Liver (tissue), 9 donors: ENCODE data around the gene XYLT1. TPM values are rescaled to one million over a fixed set of nuclear protein-coding genes. Genes with fewer than 3 reads are reported as not detected.

Experiments used
- DNase-seq: peaks from one replicate; pipeline ENCODE4 v3.0.0-alpha.2; 2017; ENCODE audit warnings: low spot score
- H3K27ac ChIP-seq, 2 donors: one replicate each; pipeline ENCODE4 v1.7.0; 2013; ENCODE audit warnings: inconsistent platforms in 2 of 2, low read length in 2 of 2, control low read depth in 1 of 2, low read depth in 1 of 2, mild to moderate bottlenecking in 1 of 2
- H3K27me3 ChIP-seq, 4 donors: one replicate each; pipeline versions ENCODE4 v1.6.1 to v1.7.0; 2013; ENCODE audit warnings: low read length in 3 of 4, inconsistent platforms in 1 of 4, mild to moderate bottlenecking in 1 of 4, moderate library complexity in 1 of 4; ENCODE audit not compliant: control insufficient read depth in 4 of 4, insufficient read depth in 4 of 4
- H3K36me3 ChIP-seq, 4 donors: one replicate each; pipeline versions ENCODE4 v1.6.1 to v1.7.0; 2013; ENCODE audit warnings: low read length in 3 of 4, mild to moderate bottlenecking in 3 of 4, low read depth in 1 of 4, moderate library complexity in 1 of 4; ENCODE audit not compliant: control insufficient read depth in 4 of 4, insufficient read depth in 3 of 4
- H3K4me1 ChIP-seq, 4 donors: one replicate each; pipeline versions ENCODE4 v1.6.1 to v1.7.0; 2013; ENCODE audit warnings: low read length in 3 of 4, mild to moderate bottlenecking in 3 of 4, moderate library complexity in 1 of 4; ENCODE audit not compliant: control insufficient read depth in 4 of 4, insufficient read depth in 4 of 4
- H3K4me3 ChIP-seq, 3 donors: one replicate each; pipeline versions ENCODE4 v1.6.1 to v1.7.0; 2013; ENCODE audit warnings: low read length in 3 of 3, control low read depth in 1 of 3, low read depth in 1 of 3, mild to moderate bottlenecking in 1 of 3
- H3K9ac ChIP-seq, 2 donors: one replicate each; pipeline ENCODE4 v1.7.0; 2013; ENCODE audit warnings: low read length in 2 of 2, mild to moderate bottlenecking in 2 of 2, moderate library complexity in 2 of 2, control low read depth in 1 of 2, low read depth in 1 of 2
- H3K9me3 ChIP-seq, 4 donors: one replicate each; pipeline versions ENCODE4 v1.6.1 to v1.7.0; 2013; ENCODE audit warnings: low read length in 3 of 4; ENCODE audit not compliant: control insufficient read depth in 4 of 4
- FOXA2 ChIP-seq: IDR thresholded peaks from 2 replicates; pipeline ENCODE4 v1.6.1; 2016; ENCODE audit warnings: antibody characterized with exemption
- HNF4G ChIP-seq: IDR thresholded peaks from 2 replicates; pipeline ENCODE4 v1.6.1; 2016; ENCODE audit warnings: antibody characterized with exemption
- JUND ChIP-seq, 2 donors: IDR thresholded peaks; 2 replicates each; pipeline ENCODE4 v1.6.1; 2016; ENCODE audit warnings: antibody characterized with exemption in 2 of 2
- RXRA ChIP-seq, 2 donors: IDR thresholded peaks; 2 replicates each; pipeline ENCODE4 v1.6.1; 2017 to 2018; ENCODE audit warnings: antibody characterized with exemption in 2 of 2, mild to moderate bottlenecking in 1 of 2
- TAF1 ChIP-seq: conservative IDR thresholded peaks from 2 replicates; pipeline ENCODE4 v1.6.1; 2016; ENCODE audit warnings: antibody characterized with exemption, mild to moderate bottlenecking
- YY1 ChIP-seq: IDR thresholded peaks from 2 replicates; pipeline ENCODE4 v1.6.1; 2016; ENCODE audit warnings: antibody characterized with exemption, mild to moderate bottlenecking
- WGBS: extraction: QIAGEN DNeasy Blood & Tissue Kit; methylation state at CpG from one replicate; pipeline ENCODE4 v1.1.7; 2013; 5-methylcytosine and 5-hydroxymethylcytosine counted together
- polyA plus RNA-seq, 2 donors: library from polyadenylated mRNA; stranded (reverse) in 1 of 2; unstranded in 1 of 2; fragments of 200-250 nt in 1 of 2; fragments of >200 nt in 1 of 2; fragmentation: Nextera tagmentation in 1 of 2; extraction: Ambion mirVana in 1 of 2; gene quantifications; one replicate each; pipeline versions ENCODE4 v1.2.1 to v1.2.3, GENCODE V29; 2013 to 2015
- total RNA-seq, 2 donors: library from RNA; depleted of rRNA; stranded (reverse); fragments of >200 nt; gene quantifications; one replicate each; pipeline ENCODE4 v1.2.3, GENCODE V29; 2014
- TF ChIP-seq, protein P1 (sequence below): IDR thresholded peaks from 2 replicates; pipeline ENCODE4 v1.6.1; 2016; ENCODE audit warnings: antibody characterized with exemption
- TF ChIP-seq, protein P2 (sequence below): fragments of 150-350 bp; IDR thresholded peaks from 2 replicates; pipeline ENCODE4 v1.5.1; 2017; ENCODE audit warnings: improper control_type of control experiment, low read depth, low read length; ENCODE audit not compliant: missing input control
- TF ChIP-seq, protein P3 (sequence below): IDR thresholded peaks from 2 replicates; pipeline ENCODE4 v1.6.1; 2016; ENCODE audit warnings: antibody characterized with exemption
- donor health status: healthy.
- donor health status: healthy.
- donor health status: healthy.
- donor health status: healthy.
- donor health status: healthy.

The XYLT1 gene
- total and polyA plus RNA-seq, 4 donors = 0.25 to 2.3 (median 0.53) TPM

DNA sequence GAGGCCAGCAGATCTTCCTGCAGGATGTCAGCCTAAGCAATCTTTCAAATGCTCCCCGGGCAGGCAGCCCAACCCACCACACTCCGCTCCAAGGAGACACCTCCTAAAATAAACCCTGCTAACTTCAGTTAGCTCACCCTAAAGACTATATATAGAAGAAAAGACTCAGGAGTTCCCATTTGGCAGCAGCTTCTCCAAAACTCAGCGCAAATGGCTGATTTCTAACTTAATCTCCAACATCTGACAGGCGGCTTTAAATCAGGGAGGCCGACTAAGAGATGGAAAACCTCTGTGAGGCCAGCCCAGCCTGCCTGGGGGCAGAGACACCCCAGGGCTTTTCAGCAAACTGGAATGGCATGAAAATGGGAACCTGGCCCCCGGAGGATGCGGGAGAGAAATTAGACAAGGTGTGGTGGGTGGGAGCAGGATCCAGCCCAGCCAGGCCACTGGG is 91.6 kb downstream of the XYLT1 start:
- Histone ChIP-seq H3K9me3 (no peaks in the 10 kb centered on the region), H3K9ac (no peak overlapping the region), H3K4me3 (no peak overlapping the region), H3K27ac (peak overlapping the region in 1 of 2 donors; percentile 28), H3K27me3 (no peaks in the 10 kb centered on the region), H3K36me3 (no peaks in the 10 kb centered on the region), H3K4me1 (no peaks in the 10 kb centered on the region)
- TF ChIP-seq TAF1 = no peak
- TF ChIP-seq HNF4G = no peak
- TF ChIP-seq, protein P1, sequence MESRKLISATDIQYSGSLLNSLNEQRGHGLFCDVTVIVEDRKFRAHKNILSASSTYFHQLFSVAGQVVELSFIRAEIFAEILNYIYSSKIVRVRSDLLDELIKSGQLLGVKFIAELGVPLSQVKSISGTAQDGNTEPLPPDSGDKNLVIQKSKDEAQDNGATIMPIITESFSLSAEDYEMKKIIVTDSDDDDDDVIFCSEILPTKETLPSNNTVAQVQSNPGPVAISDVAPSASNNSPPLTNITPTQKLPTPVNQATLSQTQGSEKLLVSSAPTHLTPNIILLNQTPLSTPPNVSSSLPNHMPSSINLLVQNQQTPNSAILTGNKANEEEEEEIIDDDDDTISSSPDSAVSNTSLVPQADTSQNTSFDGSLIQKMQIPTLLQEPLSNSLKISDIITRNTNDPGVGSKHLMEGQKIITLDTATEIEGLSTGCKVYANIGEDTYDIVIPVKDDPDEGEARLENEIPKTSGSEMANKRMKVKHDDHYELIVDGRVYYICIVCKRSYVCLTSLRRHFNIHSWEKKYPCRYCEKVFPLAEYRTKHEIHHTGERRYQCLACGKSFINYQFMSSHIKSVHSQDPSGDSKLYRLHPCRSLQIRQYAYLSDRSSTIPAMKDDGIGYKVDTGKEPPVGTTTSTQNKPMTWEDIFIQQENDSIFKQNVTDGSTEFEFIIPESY = no peak
- no peak for DNase-seq
- WGBS = 55% methylated on average over 7 of the region's 7 CpGs

DNA sequence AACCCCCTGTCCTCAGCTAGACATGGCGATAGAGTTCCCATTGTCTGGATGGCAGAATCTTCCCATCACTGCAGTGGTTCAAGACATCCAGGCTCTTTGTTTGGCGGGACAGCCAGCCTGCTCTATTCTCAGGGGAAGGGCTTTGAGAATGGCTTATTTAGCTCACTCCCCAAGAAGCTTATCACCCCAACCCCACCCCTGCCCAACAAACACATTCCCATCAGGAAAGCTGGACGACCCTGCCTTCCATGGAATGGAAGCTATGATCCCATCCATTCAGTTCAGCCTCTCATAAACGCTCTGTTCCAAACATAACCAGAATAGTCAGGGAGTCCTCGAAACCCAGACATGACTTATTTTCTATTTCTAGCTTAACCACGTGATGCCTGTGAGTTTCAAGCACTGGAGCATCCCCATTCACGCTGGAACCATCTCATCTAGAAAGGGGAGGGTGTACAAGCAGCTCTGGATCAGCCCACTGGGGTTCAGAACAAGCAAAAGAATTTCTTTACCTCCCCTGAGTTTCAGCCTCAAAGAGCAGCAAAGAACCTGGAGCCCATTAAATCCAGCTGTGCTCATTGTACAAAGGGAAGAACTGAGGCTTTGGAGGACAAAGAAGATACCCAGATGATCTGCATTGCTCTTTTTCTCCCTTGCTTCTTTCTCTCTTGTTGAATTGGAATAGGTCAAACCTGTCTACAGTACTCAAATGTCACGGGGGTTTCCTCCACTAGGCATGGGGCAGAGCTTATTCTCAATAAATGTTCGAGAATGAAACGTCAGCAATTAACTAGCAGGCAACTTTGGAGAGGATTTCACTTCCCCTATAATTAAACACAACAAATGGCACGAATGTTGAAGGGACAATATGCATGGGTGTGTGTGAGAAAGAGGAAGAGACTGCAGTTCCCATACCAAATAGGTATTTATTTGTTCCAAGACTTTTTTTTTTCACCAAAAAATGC is 93.1 kb downstream of the XYLT1 start:
- no peak for DNase-seq
- H3K36me3 ChIP-seq = no peaks in the 10 kb centered on the region
- no peak overlapping the region for H3K4me3 ChIP-seq
- WGBS = 49% methylated on average over 11 of the region's 11 CpGs
- no peaks in the 10 kb centered on the region for H3K9me3 ChIP-seq
- H3K4me1 ChIP-seq = no peaks in the 10 kb centered on the region
- H3K27ac ChIP-seq = peak overlapping the region in 1 of 2 donors; percentile 46
- H3K27me3 ChIP-seq = no peaks in the 10 kb centered on the region
- TF ChIP-seq TAF1 (no peak), YY1 (no peak)
- TF ChIP-seq, protein P2, sequence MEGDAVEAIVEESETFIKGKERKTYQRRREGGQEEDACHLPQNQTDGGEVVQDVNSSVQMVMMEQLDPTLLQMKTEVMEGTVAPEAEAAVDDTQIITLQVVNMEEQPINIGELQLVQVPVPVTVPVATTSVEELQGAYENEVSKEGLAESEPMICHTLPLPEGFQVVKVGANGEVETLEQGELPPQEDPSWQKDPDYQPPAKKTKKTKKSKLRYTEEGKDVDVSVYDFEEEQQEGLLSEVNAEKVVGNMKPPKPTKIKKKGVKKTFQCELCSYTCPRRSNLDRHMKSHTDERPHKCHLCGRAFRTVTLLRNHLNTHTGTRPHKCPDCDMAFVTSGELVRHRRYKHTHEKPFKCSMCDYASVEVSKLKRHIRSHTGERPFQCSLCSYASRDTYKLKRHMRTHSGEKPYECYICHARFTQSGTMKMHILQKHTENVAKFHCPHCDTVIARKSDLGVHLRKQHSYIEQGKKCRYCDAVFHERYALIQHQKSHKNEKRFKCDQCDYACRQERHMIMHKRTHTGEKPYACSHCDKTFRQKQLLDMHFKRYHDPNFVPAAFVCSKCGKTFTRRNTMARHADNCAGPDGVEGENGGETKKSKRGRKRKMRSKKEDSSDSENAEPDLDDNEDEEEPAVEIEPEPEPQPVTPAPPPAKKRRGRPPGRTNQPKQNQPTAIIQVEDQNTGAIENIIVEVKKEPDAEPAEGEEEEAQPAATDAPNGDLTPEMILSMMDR = no peak
- peak overlapping the region in 1 of 2 donors; percentile 21 for H3K9ac ChIP-seq

DNA sequence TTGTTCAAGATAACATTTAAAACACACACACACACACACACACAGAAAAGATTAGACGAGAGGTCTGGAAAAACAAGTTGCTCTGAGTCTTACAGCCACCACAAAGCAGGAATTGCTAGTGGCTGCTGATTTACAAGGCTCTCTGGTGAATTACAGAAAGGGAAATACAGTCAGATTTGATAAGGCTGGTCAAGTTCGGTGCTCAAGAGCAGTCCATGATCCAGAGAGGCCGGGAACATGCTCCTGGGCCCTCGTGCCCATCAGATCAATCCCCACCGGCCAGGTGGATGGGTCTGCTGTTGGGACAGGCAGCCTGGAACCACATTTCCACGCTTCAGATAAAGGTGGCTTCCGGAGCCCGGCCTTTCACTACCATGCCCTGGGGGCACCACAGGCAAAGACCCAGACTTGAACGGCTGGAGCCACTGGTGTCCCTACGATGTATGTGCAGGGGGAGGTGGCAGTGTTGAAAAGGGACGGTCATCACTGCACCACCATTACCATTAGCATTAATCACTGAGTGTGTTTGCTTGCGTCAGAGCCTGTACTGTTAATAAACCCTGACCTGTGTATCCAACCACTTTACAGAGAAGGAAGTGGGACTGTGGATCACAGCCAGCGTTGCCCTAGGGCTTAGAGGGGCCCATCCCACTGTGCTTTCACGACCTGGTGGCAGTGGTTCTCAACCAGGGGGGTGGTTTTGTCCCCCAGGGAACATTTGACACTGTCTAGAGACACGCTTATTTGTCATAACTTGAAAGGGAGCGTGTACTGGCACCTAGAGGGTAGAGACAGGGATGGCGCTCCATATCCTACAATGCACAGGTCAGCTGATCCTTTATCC is 95.1 kb downstream of the XYLT1 start:
- Histone ChIP-seq H3K27me3 (no peaks in the 10 kb centered on the region), H3K27ac (no peak overlapping the region), H3K4me1 (no peaks in the 10 kb centered on the region), H3K4me3 (no peak overlapping the region), H3K36me3 (no peaks in the 10 kb centered on the region), H3K9me3 (no peaks in the 10 kb centered on the region), H3K9ac (no peak overlapping the region)
- 66% methylated on average over 17 of the region's 17 CpGs for WGBS
- DNase-seq = no peak
- TF ChIP-seq JUND (IDR thresholded peaks at IDR 0.05) (no peak), FOXA2 (no peak), YY1 (no peak), RXRA (IDR thresholded peaks at IDR 0.05) (no peak)
- TF ChIP-seq, protein P3, sequence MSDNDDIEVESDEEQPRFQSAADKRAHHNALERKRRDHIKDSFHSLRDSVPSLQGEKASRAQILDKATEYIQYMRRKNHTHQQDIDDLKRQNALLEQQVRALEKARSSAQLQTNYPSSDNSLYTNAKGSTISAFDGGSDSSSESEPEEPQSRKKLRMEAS = no peak
- TF ChIP-seq, protein P1 = no peak
